Skeletal muscle tissue (tissue), 4 donors: ENCODE data around the gene HS6ST1. TPM values are rescaled to one million over a fixed set of nuclear protein-coding genes. Genes with fewer than 3 reads are reported as not detected.

Experiments used
- H3K27ac ChIP-seq: one replicate; pipeline ENCODE4 v1.7.0; 2013; ENCODE audit warnings: mild to moderate bottlenecking, low read depth, low read length, inconsistent platforms
- H3K27me3 ChIP-seq, 3 donors: one replicate each; pipeline ENCODE4 v1.7.0; 2013; ENCODE audit warnings: low read length in 3 of 3; ENCODE audit not compliant: control insufficient read depth in 3 of 3, insufficient read depth in 3 of 3
- H3K36me3 ChIP-seq, 3 donors: one replicate each; pipeline ENCODE4 v1.7.0; 2013; ENCODE audit warnings: low read length in 3 of 3; ENCODE audit not compliant: control insufficient read depth in 3 of 3, insufficient read depth in 3 of 3
- H3K4me1 ChIP-seq, 3 donors: one replicate each; pipeline ENCODE4 v1.7.0; 2013; ENCODE audit warnings: low read length in 3 of 3, mild to moderate bottlenecking in 3 of 3; ENCODE audit not compliant: control insufficient read depth in 3 of 3, insufficient read depth in 3 of 3
- H3K4me3 ChIP-seq, 3 donors: one replicate each; pipeline ENCODE4 v1.7.0; 2013; ENCODE audit warnings: low read length in 3 of 3
- H3K9ac ChIP-seq, 3 donors: one replicate each; pipeline ENCODE4 v1.7.0; 2013; ENCODE audit warnings: low read length in 3 of 3, mild to moderate bottlenecking in 3 of 3, moderate library complexity in 2 of 3, low read depth in 1 of 3
- H3K9me3 ChIP-seq, 3 donors: one replicate each; pipeline ENCODE4 v1.7.0; 2013; ENCODE audit warnings: low read length in 3 of 3; ENCODE audit not compliant: control insufficient read depth in 3 of 3
- total RNA-seq: library from RNA; depleted of rRNA; stranded (reverse); fragments of >200 nt; gene quantifications from one replicate; pipeline ENCODE4 v1.2.3, GENCODE V29; 2014
- donor health status: Osteomylitis.

HS6ST1 gene
- total RNA-seq, 1 donor from 2014 or later = 12.5 TPM

DNA sequence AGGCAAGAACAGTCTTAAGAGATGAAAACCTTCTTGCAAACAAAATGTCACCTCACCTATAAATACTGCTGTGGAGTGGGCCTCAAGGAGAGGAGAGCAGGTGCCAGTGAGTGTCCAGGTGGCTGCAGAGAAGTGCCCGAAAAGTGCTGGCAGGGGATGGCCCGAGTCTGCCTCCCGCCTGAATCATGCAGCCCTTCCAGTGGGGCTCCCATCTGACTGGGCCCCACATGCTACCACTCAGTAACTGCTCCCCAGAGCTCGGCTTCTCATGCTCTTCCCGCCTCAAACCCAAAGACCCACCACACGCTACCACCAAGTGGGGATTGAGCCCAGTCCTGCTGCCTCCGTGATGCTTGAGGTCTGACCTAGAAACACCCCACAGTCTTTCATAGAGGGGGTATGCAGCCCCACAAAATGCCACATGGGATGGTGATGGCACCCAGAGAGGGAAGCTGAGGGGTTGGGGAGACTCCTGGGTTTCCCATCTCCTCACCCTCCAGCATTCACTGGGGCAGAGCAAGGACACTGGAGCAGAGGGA lies 7.4 kb downstream of the HS6ST1 start:
- Histone ChIP-seq H3K27ac (no peak overlapping the region), H3K4me1 (peaks cover 80 to 94% (median 94%) of the 10 kb centered on the region in 3 donors), H3K9me3 (no peaks in the 10 kb centered on the region), H3K9ac (peak overlapping the region in 1 of 3 donors; percentile 60), H3K27me3 (no peaks in the 10 kb centered on the region), H3K4me3 (peak overlapping the region in 1 of 3 donors; percentile 29), H3K36me3 (no peaks in the 10 kb centered on the region)

DNA sequence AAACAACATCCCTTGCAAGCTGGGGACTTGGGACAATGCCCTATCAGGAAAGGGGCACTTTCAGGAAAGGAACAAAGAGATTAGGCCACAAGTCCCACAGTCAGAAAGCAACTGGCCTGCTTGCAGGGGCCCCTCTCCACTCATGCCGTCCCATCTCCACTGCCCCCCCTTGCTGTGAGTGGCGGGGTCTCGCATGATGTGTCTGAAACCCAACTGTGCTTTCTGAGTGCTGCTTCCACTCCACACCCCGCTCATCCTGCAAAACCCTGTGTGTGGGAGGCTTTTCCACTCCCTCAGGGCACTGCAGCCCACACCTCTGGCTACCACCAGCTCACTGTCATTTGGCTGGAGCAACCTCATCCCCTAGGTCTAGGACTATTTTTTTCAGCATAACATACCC lies 7.9 kb downstream of the HS6ST1 start:
- no peak overlapping the region for H3K4me3 ChIP-seq
- no peak overlapping the region for H3K9ac ChIP-seq
- no peak overlapping the region for H3K27ac ChIP-seq
- no peaks in the 10 kb centered on the region for H3K27me3 ChIP-seq
- H3K9me3 ChIP-seq = no peaks in the 10 kb centered on the region
- peaks cover 82 to 94% (median 94%) of the 10 kb centered on the region in 3 donors for H3K4me1 ChIP-seq
- no peaks in the 10 kb centered on the region for H3K36me3 ChIP-seq

DNA sequence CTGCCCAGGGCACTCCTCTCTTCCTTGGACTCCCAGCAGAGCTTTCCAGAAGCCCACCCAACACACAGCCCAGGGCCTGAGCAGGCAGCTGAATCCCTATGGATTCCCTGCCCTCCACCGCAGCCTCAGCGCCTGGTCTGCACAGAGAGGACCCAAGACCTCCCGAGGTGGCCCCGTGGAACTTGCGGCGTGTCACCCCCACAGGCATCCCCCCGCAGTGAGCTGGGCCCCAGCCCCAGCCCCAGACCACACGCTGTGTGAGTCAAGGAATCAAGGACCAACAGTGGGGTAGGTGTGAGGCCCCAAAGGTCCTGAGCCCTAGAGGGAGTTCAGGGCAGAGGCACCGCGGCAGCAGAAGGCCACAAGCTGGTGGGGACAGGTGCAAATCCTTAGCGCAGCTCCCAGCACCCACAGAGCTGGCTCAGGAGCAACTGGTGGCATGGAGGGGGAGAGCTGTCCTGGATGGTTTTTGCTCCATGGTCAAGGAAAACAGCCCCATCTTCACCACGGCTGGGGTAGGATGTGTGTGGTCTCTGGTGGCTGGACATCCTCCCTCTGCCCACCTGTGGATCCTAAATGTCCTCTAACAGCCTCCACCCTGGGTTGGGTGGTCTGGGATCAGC lies 8.5 kb downstream of the HS6ST1 start:
- H3K27me3 ChIP-seq = no peaks in the 10 kb centered on the region
- H3K9me3 ChIP-seq = no peaks in the 10 kb centered on the region
- peak overlapping the region in 1 of 3 donors; percentile 29 for H3K4me3 ChIP-seq
- H3K9ac ChIP-seq = peak overlapping the region in 2 of 3 donors; percentile 10 to 50
- peaks cover 84 to 94% (median 94%) of the 10 kb centered on the region in 3 donors for H3K4me1 ChIP-seq
- H3K36me3 ChIP-seq = no peaks in the 10 kb centered on the region
- H3K27ac ChIP-seq = peak overlapping the region; percentile 88

DNA sequence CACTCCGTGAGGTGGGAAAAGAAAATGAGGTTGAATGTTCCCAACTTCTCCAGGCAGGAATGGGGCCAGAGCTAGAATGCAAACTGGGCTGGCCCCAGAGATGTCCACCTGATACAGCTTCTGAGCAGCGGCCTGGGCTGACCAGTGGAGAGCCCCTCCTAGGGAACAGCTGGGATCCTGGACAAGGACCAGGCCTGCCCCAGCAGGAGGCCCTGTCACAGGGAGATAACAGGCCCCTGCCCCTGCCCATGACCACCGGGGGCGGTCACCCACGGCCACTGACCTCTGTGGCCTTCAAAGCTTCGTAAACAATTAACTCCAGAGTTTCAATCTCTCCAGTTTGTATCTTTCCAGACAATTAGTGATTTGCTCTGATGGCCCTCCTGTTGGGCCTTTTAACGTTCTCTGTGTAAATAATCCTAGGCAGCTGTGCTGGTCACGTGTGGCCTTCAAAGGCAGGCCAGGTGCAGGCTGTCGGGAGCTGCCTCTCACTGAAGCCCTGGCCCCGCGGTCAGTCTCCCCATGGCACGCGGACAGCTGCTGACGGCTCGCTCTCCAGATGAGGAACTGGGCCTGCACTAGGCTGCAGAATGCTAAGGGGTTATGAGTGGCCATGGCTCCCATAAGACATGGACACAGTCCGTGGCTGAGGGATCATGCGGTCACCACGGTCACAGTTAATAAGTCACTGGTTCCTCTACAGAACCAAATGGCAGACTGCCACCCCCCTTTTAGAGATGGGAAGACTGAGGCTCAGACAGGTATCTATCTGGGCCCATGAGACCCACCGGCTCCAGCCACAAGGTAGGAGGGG lies 9.2 kb downstream of the HS6ST1 start:
- peak overlapping the region; percentile 28 to 50 (median 30) for H3K9ac ChIP-seq
- peaks cover 84 to 94% (median 94%) of the 10 kb centered on the region in 3 donors for H3K4me1 ChIP-seq
- no peaks in the 10 kb centered on the region for H3K9me3 ChIP-seq
- H3K36me3 ChIP-seq = no peaks in the 10 kb centered on the region
- peak overlapping the region in 2 of 3 donors; percentile 14 to 29 for H3K4me3 ChIP-seq
- peak overlapping the region; percentile 88 for H3K27ac ChIP-seq
- H3K27me3 ChIP-seq = no peaks in the 10 kb centered on the region

DNA sequence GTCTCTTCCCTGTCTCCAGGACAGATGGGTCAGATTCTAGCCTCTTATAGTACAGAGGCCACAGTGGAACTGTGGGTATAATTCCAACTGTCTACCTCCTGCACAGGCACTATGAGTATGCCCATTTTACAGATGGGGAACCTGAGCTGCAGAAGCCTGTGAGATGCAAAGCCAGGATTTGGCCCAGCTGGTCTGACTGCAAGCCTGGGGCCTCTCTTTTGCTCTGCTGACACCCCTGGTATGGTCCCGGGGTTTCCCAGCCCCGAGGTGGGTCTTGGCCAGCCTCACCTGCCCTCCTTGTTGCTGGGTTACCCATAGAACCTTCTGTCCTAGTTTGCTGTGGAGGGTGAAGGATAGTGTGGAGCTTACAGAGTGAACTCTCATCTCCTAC lies 9.8 kb downstream of the HS6ST1 start:
- Histone ChIP-seq H3K9ac (peak overlapping the region in 1 of 3 donors; percentile 50), H3K4me3 (peak overlapping the region in 1 of 3 donors; percentile 13), H3K4me1 (peaks cover 84 to 94% (median 94%) of the 10 kb centered on the region in 3 donors), H3K36me3 (no peaks in the 10 kb centered on the region), H3K27ac (peak overlapping the region; percentile 88), H3K9me3 (no peaks in the 10 kb centered on the region), H3K27me3 (no peaks in the 10 kb centered on the region)

DNA sequence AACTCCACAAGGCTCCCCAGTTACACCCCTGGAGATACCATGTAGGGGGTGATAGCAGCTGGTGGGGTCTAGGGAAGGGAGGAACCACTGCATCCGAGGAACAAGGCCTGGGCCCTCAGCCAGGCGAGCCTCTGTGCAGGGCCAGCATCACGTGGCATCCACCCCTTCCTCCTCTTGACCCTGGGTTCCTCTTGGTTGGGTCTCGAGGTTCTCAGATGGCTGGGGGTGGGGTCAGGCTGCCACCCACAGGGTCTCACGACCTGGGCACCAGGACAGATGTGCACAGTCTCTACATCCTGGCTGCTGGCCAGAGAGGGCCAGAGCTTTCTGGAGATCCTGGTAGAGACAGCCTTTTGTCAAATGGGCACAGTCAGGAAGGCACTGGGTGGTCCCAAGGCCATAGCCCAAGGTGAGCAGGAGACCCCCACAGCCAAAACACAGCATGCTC lies 10.4 kb downstream of the HS6ST1 start:
- Histone ChIP-seq H3K9me3 (no peaks in the 10 kb centered on the region), H3K27ac (peak overlapping the region; percentile 88), H3K4me3 (no peak overlapping the region), H3K4me1 (peaks cover 86 to 97% (median 91%) of the 10 kb centered on the region in 3 donors), H3K36me3 (no peaks in the 10 kb centered on the region), H3K27me3 (no peaks in the 10 kb centered on the region), H3K9ac (no peak overlapping the region)

DNA sequence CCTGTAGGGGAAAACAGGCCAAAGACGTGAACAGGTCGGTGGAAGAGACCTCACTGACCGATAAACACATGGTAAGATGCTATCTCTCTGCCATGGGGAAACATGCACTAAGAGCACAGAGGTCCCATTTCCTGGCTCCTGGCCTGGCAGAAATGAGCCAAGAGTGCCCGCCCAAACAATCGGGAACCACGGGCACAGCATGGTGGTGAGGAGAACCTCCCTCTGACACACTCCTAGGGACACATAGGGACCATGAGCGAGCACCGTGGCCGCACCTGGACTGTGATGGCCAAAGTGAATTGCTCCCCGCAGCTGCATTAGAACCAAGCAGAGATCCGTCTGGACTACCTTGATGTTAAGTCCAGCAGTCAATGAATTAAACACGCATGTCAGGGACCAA lies 11.1 kb downstream of the HS6ST1 start:
- H3K4me1 ChIP-seq = peaks cover 89 to 96% (median 91%) of the 10 kb centered on the region in 3 donors

DNA sequence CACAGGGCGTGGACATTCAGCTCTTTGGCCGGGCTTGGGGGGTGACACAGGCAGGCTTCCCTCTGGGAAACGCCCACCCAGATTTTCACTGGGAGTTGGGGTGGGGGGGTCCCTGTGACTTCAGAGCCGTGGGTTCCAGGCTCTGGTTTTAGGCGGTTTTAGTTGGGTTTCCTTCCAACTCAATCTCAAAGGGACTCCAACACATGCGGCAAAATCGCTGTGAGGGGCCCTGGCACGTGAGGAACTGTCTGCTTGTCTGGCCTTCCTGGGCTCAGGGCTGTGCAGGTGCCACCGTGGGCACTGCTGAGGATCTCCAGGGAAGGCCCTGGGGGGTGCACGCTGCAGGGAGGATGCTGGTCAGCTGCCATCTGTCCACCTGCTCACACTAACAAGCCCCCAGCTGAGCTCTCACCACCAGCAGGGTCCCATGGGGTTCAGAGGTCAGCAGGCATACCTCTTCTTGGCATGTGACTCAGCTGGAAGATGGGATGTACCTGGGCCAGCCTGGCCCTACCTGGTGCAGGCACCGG lies 11.7 kb downstream of the HS6ST1 start:
- H3K9me3 ChIP-seq = no peaks in the 10 kb centered on the region
- H3K9ac ChIP-seq = peak overlapping the region in 1 of 3 donors; percentile 76
- H3K27me3 ChIP-seq = no peaks in the 10 kb centered on the region
- H3K4me3 ChIP-seq = no peak overlapping the region
- H3K36me3 ChIP-seq = no peaks in the 10 kb centered on the region
- H3K4me1 ChIP-seq = peaks cover 88 to 96% (median 90%) of the 10 kb centered on the region in 3 donors
- H3K27ac ChIP-seq = peak overlapping the region; percentile 9

More for the DNA sequence above, 11.1 kb downstream of the HS6ST1 start:
- Histone ChIP-seq H3K9me3 (no peaks in the 10 kb centered on the region), H3K27me3 (no peaks in the 10 kb centered on the region), H3K4me3 (no peak overlapping the region), H3K36me3 (no peaks in the 10 kb centered on the region), H3K27ac (no peak overlapping the region), H3K9ac (no peak overlapping the region)

DNA sequence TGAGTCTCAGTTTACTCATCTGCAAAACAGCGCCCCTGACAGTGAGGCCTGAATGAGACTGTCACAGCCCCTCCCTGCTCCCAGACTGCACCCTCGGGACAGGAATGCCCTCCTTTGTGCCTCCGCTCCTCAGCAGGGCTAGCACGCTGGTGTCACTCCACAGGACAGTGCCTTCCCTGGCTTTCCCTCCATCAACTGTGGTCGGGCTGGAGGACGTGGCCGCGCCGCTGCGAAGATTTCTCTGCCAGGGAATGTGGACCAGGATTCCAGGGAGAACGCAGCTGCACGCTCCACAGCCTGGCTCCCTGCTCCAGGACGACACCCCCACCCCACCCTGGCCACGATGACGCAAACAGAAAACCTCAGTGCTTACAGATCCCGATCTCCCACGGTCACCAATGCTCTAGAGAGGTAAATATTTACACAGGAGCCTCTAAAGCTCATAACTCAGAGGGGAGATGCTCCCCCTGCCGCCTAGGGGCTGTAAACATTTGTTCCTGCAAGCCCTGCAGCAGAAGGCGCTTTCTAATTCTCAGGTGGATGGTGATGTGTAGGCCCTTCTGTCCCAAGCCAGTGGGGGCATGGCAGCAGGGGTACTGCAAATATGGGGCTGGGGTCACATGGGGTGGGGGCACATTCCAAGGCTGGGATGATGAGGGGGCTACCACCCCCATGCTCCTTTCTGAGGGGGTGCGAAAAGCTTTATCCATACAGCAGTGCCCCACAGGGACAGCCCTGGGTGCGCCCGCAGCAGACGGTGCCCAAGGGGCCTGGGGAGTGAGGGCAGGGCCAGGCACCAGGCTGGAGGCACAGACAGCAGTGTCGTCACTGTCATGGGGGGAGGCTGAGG lies 12.4 kb downstream of the HS6ST1 start:
- Histone ChIP-seq H3K27ac (peak overlapping the region; percentile 61), H3K9me3 (no peaks in the 10 kb centered on the region), H3K27me3 (no peaks in the 10 kb centered on the region), H3K4me1 (peaks cover 86 to 95% (median 90%) of the 10 kb centered on the region in 3 donors), H3K9ac (peak overlapping the region; percentile 16 to 76 (median 65)), H3K36me3 (no peaks in the 10 kb centered on the region), H3K4me3 (peak overlapping the region in 2 of 3 donors; percentile 22 to 33)
